Measurements from ENCODE around the gene EIF1. TPM values are rescaled to one million over a fixed set of nuclear protein-coding genes. Genes with fewer than 3 reads are reported as not detected.

The EIF1 gene
- polyA plus RNA-seq, 2 of the 4 experiments (the other 2 are of a cell fraction), result 834 to 873 TPM

GRCh38 chr17:41733348-41734138 lies 44.9 kb downstream of the EIF1 start:
- H3K4me2 ChIP-seq, result peak overlapping the region; percentile 98
- peak overlapping the region; percentile 57 for H3K4me3 ChIP-seq
- peak; percentile 1 to 2; a peak in 3 of 6 replicates for ATAC-seq
- ChIA-PET CTCF (interaction anchor here (0.9 to 96.0 kb wide), 7 partner anchors 8 to 384 kb away, joined by 3 to 3262 read pairs (median 7); partner anchors contain the start of genes FKBP10, JUP and P3H4), POLR2A (interaction anchor here (0.5 to 1.6 kb wide), 24 partner anchors 9 to 225 kb away, joined by 3 to 12 read pairs (median 4); partner anchors contain the start of genes ACLY, JUP and P3H4)
- peaks cover 20% of the 10 kb centered on the region for H3K4me1 ChIP-seq
- TF ChIP-seq RCOR1 (IDR thresholded peaks at IDR 0.05; ENCODE audit: low read depth, low read length) (no peak), E2F6 (IDR thresholded peaks at IDR 0.05; ENCODE audit: borderline replicate concordance, low read depth) (no peak)
- no peak for FAIRE-seq
- H3K9me3 ChIP-seq, result no peaks in the 10 kb centered on the region
- DNase-seq (ENCODE audit: low read depth in 1 of 2, low spot score in 1 of 2), result no peak
- WGBS (ENCODE audit: missing lambda C conversion rate), result 74% methylated on average over 39 of the region's 40 CpGs
- peak overlapping the region in 1 of 2 experiments; percentile 90; a peak in 4 of 6 replicates for H3K27ac ChIP-seq

DNA sequence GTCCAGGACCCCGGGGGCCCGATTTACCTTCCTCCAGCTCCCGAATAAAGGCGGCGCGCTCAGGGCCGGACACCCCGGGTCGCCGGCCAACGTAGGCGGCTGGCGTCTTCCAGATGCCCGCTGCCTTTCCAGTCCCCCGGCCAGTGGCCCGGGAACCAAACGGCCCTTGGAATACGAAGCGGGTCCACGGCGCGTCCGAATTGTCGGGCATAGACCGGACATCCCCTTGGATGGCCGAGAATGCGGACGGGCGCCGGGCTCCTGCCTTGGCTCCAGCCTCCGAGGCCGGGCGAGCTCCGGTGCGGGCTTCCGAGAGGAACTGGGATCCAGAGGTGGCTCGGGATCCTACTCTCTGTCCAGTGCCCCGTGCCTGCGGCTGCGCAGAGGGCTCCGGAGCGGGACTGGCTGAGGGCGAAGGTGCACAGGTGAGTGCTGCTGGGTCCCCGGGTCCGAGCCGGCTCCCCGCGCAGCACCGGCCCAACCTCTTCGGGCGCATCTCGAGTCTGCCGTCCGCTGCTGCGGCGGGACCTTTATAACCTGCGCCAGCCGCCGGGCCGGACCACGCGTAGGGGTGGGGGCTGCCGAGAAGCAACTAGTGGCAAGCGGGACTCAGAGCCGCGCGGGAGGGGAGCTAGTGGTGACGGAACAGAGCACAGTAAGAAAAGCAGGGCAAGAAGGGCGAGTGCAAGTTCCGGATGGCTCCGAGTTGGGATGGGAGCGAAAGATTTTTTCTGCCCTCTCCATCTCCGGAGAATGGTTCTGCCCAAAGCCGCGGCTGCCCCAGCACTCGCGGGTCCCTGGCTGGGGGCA lies 45.7 kb downstream of the EIF1 start, which contains the start of gene HAP1:
Gene HAP1, minus strand, starts transcription at position 505 of the 810 bp plus-strand sequence. Its CDS starts 9 bp downstream, at position 496.
- DNase-seq (ENCODE audit: low read depth in 1 of 2, low spot score in 1 of 2), result peak; percentile 76 to 84
- TF ChIP-seq PHF8 (IDR thresholded peaks at IDR 0.05; ENCODE audit: borderline replicate concordance, low read depth) (peak; percentile 93), RAD21 (conservative IDR thresholded peaks at IDR 0.05 in 1 of 2, IDR thresholded peaks at IDR 0.05 in 1 of 2) (0 out of 5 replicates have a peak, but pooled peaks of 1 of the 2 experiments have one; percentile 17), E2F6 (IDR thresholded peaks at IDR 0.05; ENCODE audit: borderline replicate concordance, low read depth) (peak; percentile 21; the same call in 1 of the 2 replicates), GATA3 (IDR thresholded peaks at IDR 0.05; ENCODE audit: borderline replicate concordance) (peak; percentile 88), RARB (CRISPR knock-in tag; IDR thresholded peaks at IDR 0.05) (no peak), TFCP2L1 (CRISPR knock-in tag; IDR thresholded peaks at IDR 0.05) (peak; percentile 87; the same call in 1 of the 2 replicates), SMC3 (IDR thresholded peaks at IDR 0.05) (no peak; the same call in 2 of the 3 replicates), CHD4 (IDR thresholded peaks at IDR 0.05; ENCODE audit: borderline replicate concordance) (no peak; the same call in 1 of the 2 replicates), HDAC2 (IDR thresholded peaks at IDR 0.05) (0 out of 2 replicates have a peak, but pooled peaks have one; percentile 66), POLR2A (IDR thresholded peaks at IDR 0.05; ENCODE audit: low read length) (peak; percentile 100), EHF (CRISPR knock-in tag; IDR thresholded peaks at IDR 0.05) (no peak), MAX (IDR thresholded peaks at IDR 0.05) (peak; percentile 60), PBX3 (IDR thresholded peaks at IDR 0.05) (peak; percentile 35; the same call in 1 of the 2 replicates), KDM5A (IDR thresholded peaks at IDR 0.05) (no peak), BHLHE40 (IDR thresholded peaks at IDR 0.05; ENCODE audit: low read depth, low read length) (peak; percentile 74), BCL3 (IDR thresholded peaks at IDR 0.05) (peak; percentile 97), ESRRA (IDR thresholded peaks at IDR 0.05; ENCODE audit: borderline replicate concordance, low read length) (no peak), MAZ (IDR thresholded peaks at IDR 0.05; ENCODE audit: borderline replicate concordance, low read depth, low read length) (no peak), JUN (IDR thresholded peaks at IDR 0.05) (peak; percentile 84 to 91; a peak in 4 of 5 replicates), HOXB13 (CRISPR knock-in tag; IDR thresholded peaks at IDR 0.05; ENCODE audit: low read depth) (no peak), MAFK (IDR thresholded peaks at IDR 0.05; ENCODE audit: partially characterized antibody) (no peak), MYC (IDR thresholded peaks at IDR 0.05; ENCODE audit: borderline replicate concordance, low read length) (no peak), RNF2 (IDR thresholded peaks at IDR 0.05; ENCODE audit: borderline replicate concordance, low read depth) (0 out of 2 replicates have a peak, but pooled peaks have one; percentile 84)
- TF ChIP-seq, protein P1, sequence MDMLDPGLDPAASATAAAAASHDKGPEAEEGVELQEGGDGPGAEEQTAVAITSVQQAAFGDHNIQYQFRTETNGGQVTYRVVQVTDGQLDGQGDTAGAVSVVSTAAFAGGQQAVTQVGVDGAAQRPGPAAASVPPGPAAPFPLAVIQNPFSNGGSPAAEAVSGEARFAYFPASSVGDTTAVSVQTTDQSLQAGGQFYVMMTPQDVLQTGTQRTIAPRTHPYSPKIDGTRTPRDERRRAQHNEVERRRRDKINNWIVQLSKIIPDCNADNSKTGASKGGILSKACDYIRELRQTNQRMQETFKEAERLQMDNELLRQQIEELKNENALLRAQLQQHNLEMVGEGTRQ (IDR thresholded peaks at IDR 0.05), result no peak
- TF ChIP-seq, protein P2, sequence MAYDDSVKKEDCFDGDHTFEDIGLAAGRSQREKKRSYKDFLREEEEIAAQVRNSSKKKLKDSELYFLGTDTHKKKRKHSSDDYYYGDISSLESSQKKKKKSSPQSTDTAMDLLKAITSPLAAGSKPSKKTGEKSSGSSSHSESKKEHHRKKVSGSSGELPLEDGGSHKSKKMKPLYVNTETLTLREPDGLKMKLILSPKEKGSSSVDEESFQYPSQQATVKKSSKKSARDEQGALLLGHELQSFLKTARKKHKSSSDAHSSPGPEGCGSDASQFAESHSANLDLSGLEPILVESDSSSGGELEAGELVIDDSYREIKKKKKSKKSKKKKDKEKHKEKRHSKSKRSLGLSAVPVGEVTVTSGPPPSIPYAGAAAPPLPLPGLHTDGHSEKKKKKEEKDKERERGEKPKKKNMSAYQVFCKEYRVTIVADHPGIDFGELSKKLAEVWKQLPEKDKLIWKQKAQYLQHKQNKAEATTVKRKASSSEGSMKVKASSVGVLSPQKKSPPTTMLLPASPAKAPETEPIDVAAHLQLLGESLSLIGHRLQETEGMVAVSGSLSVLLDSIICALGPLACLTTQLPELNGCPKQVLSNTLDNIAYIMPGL (CRISPR knock-in tag; IDR thresholded peaks at IDR 0.05; ENCODE audit: borderline replicate concordance), result no peak
- H3K4me1 ChIP-seq, result peaks cover 28% of the 10 kb centered on the region
- H3K4me3 ChIP-seq, result peak within 1 kb of the TSS; percentile 57
- peak within 1 kb of the TSS; percentile 98 for H3K4me2 ChIP-seq
- no peak for FAIRE-seq
- peak within 1 kb of the TSS; percentile 73 to 90 for H3K27ac ChIP-seq
- POLR2A ChIA-PET, result interaction anchor here (0.5 to 1.6 kb wide), 23 partner anchors 9 to 224 kb away, joined by 3 to 12 read pairs (median 4); partner anchors contain the start of genes ACLY, JUP and P3H4
- peak; percentile 62 to 71 for ATAC-seq
- CTCF ChIA-PET, result interaction anchor here (0.6 to 96.0 kb wide), 9 partner anchors 9 to 383 kb away, joined by 3 to 3262 read pairs (median 5); partner anchors contain the start of genes FKBP10, JUP and P3H4
- WGBS (ENCODE audit: missing lambda C conversion rate), result 5% methylated on average over 55 of the region's 77 CpGs
- H3K9me3 ChIP-seq, result no peaks in the 10 kb centered on the region
